ENCODE data around the gene LLGL1.

The LLGL1 gene

GRCh38 chr17:18270046-18270931 is 44.9 kb downstream of the LLGL1 start:
- no peak for DNase-seq (ENCODE audit: low read depth)

- no peak for DNase-seq (ENCODE audit: low read depth)
These were observed 51.6 kb downstream of the LLGL1 start for GRCh38 chr17:18277076-18277475.

GRCh38 chr17:18278867-18279266 is 53.4 kb downstream of the LLGL1 start:
- no peak for DNase-seq (ENCODE audit: low read depth)

GRCh38 chr17:18280249-18280648 is 54.8 kb downstream of the LLGL1 start:
- no peak for DNase-seq (ENCODE audit: low read depth)

GRCh38 chr17:18280766-18281371 is 55.4 kb downstream of the LLGL1 start:
- DNase-seq (ENCODE audit: low read depth): no peak

GRCh38 chr17:18281788-18282187 is 56.4 kb downstream of the LLGL1 start:
- DNase-seq (ENCODE audit: low read depth): no peak

- no peak for DNase-seq (ENCODE audit: low read depth)
These were observed 59.9 kb downstream of the LLGL1 start for GRCh38 chr17:18285296-18285695.

GRCh38 chr17:18291718-18292540 is 66.5 kb downstream of the LLGL1 start:
- DNase-seq (ENCODE audit: low read depth): no peak
